HG02885 (cell line): ENCODE measurements around the gene ECEL1.

Source experiments
- ATAC-seq: cut with Tn5 transposase; IDR thresholded peaks from one replicate; pipeline ENCODE4 v1.9.1; 2021; ENCODE audit warnings: mild to moderate bottlenecking; ENCODE audit not compliant: unreplicated experiment, poor library complexity

Gene ECEL1

GRCh38 chr2:232485348-232485756 lies 2.3 kb downstream of the ECEL1 start:
- no peak for ATAC-seq

DNA sequence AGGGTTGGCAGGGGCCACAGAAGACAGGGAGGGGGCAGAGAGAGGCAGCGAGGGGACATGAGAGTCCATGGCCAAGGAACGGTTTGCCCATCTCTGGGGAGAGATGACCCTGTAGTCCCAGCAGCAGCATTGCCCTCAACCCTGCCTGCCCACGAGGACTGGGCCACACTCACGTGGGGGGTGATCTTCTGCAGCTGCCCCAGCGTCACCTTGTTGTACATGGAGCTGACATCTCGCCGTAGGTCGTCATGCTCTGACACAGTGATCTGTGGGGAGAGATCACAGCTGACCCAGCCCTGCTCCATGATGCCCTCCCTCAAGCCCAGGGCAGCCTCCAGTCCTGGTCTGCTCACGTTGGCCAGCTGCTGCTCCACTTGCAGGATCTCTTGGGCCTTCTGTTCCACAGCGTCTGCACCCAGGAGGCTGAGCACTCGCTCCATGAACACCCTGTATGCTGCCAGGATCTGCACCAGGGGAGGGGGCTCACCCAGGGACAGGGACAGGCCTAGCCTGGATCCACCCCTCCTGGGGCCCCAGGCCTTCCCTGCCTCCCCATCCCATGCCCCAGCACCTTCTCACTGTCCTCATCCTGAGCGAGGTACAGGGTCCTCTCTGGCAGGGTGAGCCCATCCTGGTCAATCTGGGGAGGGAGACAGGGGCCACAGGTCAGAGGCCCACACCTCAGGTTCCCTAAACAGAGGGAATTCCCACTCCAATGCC lies 2.8 kb downstream of the ECEL1 start:
- no peak for ATAC-seq

GRCh38 chr2:232483923-232484627 lies 3.6 kb downstream of the ECEL1 start:
- ATAC-seq = no peak

- no peak for ATAC-seq
These were observed 4.2 kb downstream of the ECEL1 start for GRCh38 chr2:232483311-232483922.

DNA sequence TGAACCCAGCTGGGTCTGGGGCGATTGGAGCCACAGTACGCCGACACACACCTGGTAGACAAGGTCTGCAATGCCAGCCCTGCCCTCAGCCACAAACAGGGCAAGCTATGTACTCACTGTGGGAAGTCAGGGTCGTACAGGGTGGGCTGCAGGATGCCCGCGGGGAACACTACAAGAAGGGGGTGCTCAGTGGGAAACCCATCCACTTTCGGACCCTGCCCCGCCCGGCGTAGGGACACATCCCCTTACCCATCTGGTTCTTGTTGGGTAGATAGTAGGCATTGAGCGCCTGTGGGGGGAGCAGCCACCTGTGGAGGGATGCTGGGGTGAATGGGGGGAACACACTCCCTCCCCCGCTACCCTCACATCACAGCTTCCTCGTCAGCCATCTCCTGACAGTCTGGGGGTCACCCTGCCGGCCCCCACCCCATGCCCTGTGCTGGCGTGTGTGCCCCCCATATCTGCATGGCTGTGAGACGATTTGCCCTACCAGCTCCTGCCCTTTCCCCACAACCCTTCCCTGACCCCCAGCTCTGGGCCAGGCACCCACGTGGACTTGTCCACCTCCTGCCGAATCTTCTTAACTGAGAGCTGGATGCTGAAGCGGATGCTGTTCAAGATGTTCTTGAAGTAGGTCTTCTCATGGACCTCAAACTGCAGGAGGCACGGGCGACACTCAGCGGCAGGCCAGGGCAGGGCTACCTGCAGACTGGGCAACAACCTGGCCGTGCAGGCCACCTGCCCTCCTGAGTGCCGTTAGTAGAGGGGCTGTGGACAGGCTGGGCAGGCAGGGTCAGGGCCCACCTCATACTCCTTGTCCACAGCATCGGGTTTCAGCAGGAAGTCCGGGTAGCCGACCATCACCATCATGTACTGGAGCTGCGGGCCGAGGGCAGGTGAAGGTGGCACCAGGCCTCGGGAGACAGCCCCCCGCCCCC lies 5.1 kb downstream of the ECEL1 start:
- no peak for ATAC-seq

GRCh38 chr2:232481322-232482140 lies 6.1 kb downstream of the ECEL1 start:
- no peak for ATAC-seq

DNA sequence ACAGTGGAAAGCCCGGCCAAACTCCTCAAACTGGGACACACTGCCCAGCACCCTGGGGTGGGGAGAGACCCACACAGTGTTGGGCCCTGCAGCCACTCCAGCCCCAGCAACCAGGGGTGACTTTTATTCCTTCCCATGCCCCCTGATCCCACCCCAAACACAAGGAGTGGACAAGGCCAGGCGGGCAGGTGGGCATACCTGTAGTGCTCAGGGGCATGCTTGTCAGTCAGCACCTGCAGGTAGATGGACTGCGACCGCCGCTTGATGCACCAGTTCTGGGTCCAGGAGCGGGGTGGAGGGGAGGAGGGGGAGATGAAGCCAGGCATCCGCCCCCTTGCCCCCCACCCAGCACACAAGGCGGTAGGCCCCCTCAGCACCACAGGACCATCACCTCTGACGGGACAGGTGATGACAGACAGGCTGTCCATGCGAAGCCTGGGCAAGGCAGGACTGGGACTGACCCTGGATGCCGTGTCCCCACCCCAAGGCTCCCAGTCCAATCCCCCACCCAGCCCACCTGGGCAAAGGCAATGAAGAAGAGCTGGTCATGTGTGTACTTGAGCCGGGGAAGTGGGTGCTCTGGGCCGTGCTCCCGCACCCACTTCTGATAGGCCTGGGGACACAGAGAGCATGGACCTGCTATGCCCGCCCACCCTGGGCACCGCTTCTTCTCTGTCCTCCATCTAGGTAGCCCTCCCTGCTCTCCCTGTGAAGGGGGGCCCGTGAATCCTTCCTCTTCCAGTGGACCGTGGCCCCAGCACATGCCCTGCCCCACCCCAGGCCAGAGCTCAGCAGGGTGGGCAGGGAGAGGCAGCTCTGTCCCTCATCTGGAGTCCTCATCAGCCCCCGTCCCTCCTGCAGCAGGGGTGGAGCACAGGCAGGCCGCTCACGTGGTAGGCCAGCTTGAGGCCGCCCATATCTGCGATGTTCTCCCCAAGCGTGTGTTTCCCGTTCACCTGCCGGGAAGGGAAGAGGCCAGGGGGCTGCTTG lies 7.1 kb downstream of the ECEL1 start:
- no peak for ATAC-seq

DNA sequence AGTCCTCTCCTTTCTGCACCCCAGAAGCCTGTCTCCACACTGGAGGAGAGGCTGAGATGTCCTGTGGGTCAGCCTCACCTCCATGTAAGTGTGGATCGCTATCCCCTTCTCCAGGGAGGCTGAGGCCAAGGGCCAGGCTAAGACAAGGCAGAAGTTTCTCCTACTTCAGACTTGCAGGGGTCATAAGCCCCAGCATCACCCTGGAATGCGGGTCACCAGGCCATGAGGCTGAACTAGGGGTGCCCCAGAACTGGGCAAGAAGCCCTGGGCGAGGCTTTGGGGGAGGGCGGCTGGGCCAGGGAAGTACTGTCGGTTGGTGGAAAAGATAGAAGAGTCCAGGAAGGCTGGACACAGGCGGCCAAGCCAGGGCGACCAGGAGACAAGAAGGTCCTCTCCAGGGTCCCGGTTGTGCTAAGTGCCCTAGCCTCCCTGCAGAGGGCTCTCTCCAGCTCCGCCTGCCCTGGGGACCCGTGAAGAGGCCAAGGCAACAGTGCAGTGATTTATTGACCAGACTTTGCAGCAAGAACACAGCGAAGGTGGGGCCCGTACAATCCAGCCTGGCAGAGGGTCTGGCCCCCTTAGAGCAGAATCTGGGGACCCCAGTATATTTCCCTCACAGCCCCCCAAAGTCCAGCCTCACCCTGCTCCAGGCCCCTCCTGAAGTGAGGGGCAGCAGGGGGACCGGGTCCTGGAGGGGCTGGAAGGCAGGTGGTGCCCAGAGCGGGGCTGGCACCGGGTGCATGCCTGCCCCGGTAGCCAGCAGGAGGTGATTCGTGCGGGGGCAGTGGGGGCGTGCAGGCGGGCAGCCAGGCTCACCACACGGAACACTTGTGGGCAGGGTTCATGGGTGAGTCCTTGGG lies 8.1 kb downstream of the ECEL1 start:
- ATAC-seq = no peak

- ATAC-seq = no peak
These were observed 8.9 kb downstream of the ECEL1 start for GRCh38 chr2:232478571-232479340.

GRCh38 chr2:232477751-232478510 lies 9.7 kb downstream of the ECEL1 start:
- ATAC-seq = no peak

DNA sequence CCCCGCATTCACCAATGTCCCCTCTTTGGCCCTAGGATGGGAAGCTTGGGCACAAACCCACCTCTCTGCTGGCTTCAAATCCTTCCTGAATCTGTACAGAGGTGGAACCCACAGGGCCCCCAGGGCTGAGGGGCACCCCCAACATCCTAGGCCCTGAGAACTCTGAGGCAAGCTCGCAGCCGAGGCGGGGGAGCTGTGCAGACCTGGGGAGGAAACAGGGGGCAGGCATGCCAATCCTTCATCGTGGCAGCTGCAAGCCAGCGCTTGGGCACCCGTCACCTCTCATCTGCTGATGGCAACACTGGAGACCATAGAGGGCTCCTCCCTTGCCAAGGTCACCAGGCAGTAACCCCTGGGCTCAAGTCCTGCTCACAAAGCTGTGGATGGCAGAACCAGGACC lies 10.8 kb downstream of the ECEL1 start:
- no peak for ATAC-seq

DNA sequence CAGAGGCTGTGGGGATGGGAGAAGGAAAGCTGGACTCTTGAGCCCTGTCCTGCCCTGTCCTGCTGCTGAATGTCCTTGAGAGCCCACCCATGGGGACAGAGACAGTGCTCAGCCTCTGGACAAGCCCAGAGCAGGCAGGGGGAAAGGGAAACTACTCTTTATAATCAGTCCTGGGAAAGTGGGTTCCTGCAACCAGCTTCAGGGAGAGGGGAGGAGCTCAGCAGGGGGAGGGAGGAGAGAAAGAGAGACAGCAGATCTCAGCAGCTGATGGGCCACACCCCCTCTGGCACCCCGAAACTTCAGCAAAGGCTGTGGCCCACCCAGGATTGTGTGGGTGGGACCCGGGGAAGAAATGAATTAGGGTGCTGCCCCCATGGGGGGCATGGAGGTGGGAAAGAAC lies 11.6 kb downstream of the ECEL1 start:
- no peak for ATAC-seq

- ATAC-seq = no peak
These were observed 14.2 kb downstream of the ECEL1 start for GRCh38 chr2:232473467-232473890.

DNA sequence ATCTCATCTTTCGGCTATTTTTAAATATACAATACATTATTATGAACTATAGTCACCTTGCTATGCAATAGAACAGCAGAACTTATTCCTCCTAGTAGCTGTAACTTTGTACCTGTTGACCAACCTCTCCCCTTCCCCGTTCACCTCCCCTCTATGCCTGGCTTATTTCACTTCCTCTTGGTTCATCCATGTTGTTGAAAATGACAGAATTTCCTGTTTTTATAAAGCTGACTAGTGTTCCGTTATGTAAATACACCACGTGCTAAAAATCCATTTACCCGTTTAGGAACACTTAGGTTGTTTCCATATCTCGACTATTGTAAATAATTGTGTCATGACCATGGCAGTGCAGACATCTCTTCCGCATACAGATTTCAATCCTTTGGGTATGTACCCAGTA lies 21.4 kb downstream of the ECEL1 start:
- no peak for ATAC-seq

DNA sequence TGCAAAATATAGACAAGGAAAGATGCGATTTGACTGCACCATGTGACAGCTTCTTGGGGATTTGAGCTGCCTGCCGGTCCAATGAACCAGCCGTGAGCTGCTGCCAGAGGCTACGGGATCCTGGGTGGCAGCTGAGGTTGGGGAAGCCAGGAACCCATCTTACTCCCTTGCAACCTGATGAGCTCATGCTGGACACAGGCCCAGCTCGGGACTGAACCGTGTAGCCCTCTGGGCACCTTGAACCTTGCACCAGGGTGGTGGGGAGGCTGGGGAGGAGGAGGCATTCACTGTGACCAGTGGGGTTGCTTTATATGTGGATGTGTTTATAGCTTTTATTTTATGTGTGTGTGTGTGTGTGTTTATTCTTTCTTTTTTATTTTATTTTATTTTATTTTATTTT lies 22.6 kb downstream of the ECEL1 start:
- no peak for ATAC-seq

- no peak for ATAC-seq
These were observed 23.1 kb downstream of the ECEL1 start for GRCh38 chr2:232464544-232464885.
